Brain pericyte (primary cell): ENCODE results near the gene ZNF629.
"Not testable (repeated sequence)": the region's sequence is repeated elsewhere in the genome, so short reads cannot be mapped to it uniquely, and the experiment has no call there.

Source experiments
- DNase-seq: peaks from one replicate; pipeline ENCODE4 v3.0.0-alpha.2; 2012; ENCODE audit warnings: low read depth, low spot score

The ZNF629 gene

GRCh38 chr16:30786936-30787612, at the start of gene ZNF629:
TSS of gene ZNF629 (minus strand) at chr16:30787205. CDS start at chr16:30784482, 2,723 bp downstream.
- no peak for DNase-seq

GRCh38 chr16:30834130-30834740, 47.2 kb upstream of the ZNF629 start:
- DNase-seq, result no peak

GRCh38 chr16:30830072-30830417, 43.0 kb upstream of the ZNF629 start:
- DNase-seq, result no peak

GRCh38 chr16:30829130-30830071, 42.4 kb upstream of the ZNF629 start:
- DNase-seq, result no peak

- no peak for DNase-seq
Measured at GRCh38 chr16:30821891-30822290, 34.9 kb upstream of the ZNF629 start.

GRCh38 chr16:30821441-30821840, 34.4 kb upstream of the ZNF629 start:
- DNase-seq, result not testable (repeated sequence)

- no peak for DNase-seq
Measured at GRCh38 chr16:30820952-30821421, 34.0 kb upstream of the ZNF629 start.

- no peak for DNase-seq
Measured at GRCh38 chr16:30816769-30817168, 29.8 kb upstream of the ZNF629 start.

- no peak for DNase-seq
Measured at GRCh38 chr16:30813821-30814189, 26.8 kb upstream of the ZNF629 start.

GRCh38 chr16:30809675-30810074, 22.7 kb upstream of the ZNF629 start:
- DNase-seq, result not testable (repeated sequence)

GRCh38 chr16:30808890-30809426, 22.0 kb upstream of the ZNF629 start:
- DNase-seq, result not testable (repeated sequence)

GRCh38 chr16:30808146-30808545, 21.1 kb upstream of the ZNF629 start:
- DNase-seq, result no peak

- no peak for DNase-seq
Measured at GRCh38 chr16:30805370-30806169, 18.6 kb upstream of the ZNF629 start.

- no peak for DNase-seq
Measured at GRCh38 chr16:30805056-30805369, 18.0 kb upstream of the ZNF629 start.

- DNase-seq, result no peak
Measured at GRCh38 chr16:30802936-30803335, 15.9 kb upstream of the ZNF629 start.

GRCh38 chr16:30797670-30798309, 10.8 kb upstream of the ZNF629 start:
- DNase-seq, result no peak

- no peak for DNase-seq
Measured at GRCh38 chr16:30794634-30795033, 7.6 kb upstream of the ZNF629 start.

GRCh38 chr16:30793508-30794069, 6.6 kb upstream of the ZNF629 start:
- DNase-seq, result no peak

- DNase-seq, result no peak
Measured at GRCh38 chr16:30787613-30788378, 791 bp upstream of the ZNF629 start.
